K562 (cell line): ENCODE results near the gene PGM3. TPM values are rescaled to one million over a fixed set of nuclear protein-coding genes. Genes with fewer than 3 reads are reported as not detected.

Experiments used
- ATAC-seq: fragments of 200-7000 bp; cut with Tn5 transposase; 3 replicates; pipeline ENCODE4 v1.9.1; 2020; ENCODE audit warnings: moderate library complexity
- BruUV-seq: library from RNA; stranded (reverse); fragments of 400-500 nt; replicated peaks from 2 replicates; lab custom pipeline; 2021; lab: Mats Ljungman, UMichigan
- CTCF ChIA-PET: fragments of 300-600 bp; formaldehyde crosslinking; extraction: SDS; loops from one replicate; lab custom pipeline; 2021; ENCODE audit warnings: low intra/inter-chr PET ratio; lab: Yijun Ruan, JAX
- POLR2A ChIA-PET: fragments of 300-600, 350-650 bp; sonication (Branson Sonifier 250); formaldehyde crosslinking; extraction: SDS; loops from one replicate; lab custom pipeline; 2021; ENCODE audit warnings: antibody characterized with exemption, inconsistent platforms; lab: Yijun Ruan, JAX
- DNase-seq, 4 experiments: peaks; one replicate each; pipeline versions ENCODE4 v3.0.0 to v3.0.0-alpha.2; 2011 to 2018; ENCODE audit warnings: low spot score in 3 of 4, mixed read lengths in 3 of 4; ENCODE audit errors: extremely low read depth in 1 of 4
- FAIRE-seq: peaks from 2 replicates; lab custom pipeline; 2011; peaks lifted over from hg19 to GRCh38; lab: Jason Lieb, UNC
- H2AFZ ChIP-seq: 2 replicates; pipeline ENCODE4 v1.6.0; 2011; ENCODE audit warnings: low read depth, low read length, control low read depth, inconsistent platforms
- H3K27ac ChIP-seq: fragments of 200-600 bp; 3 replicates; pipeline ENCODE4 v1.8.0; 2011; ENCODE audit warnings: low read depth, mild to moderate bottlenecking, control low read depth, inconsistent platforms, low read length, moderate library complexity, mixed read lengths; ENCODE audit errors: extremely low read depth
- H3K27me3 ChIP-seq, 2 experiments: fragments of 300-600 bp in 1 of 2; 2 replicates in 1 of 2; 3 replicates in 1 of 2; pipeline versions ENCODE4 v1.6.0 to v1.8.0; 2011; ENCODE audit warnings: inconsistent platforms in 2 of 2, low read length in 2 of 2, mild to moderate bottlenecking in 1 of 2, mixed read lengths in 1 of 2, moderate library complexity in 1 of 2; ENCODE audit not compliant: control insufficient read depth in 2 of 2, insufficient read depth in 2 of 2
- H3K36me3 ChIP-seq: fragments of 300-600 bp; 3 replicates; pipeline ENCODE4 v1.8.0; 2011; ENCODE audit warnings: mild to moderate bottlenecking, low read length, inconsistent platforms; ENCODE audit not compliant: control insufficient read depth, insufficient read depth
- H3K4me1 ChIP-seq, 2 experiments: fragments of 200-600 bp in 1 of 2; replicated peaks in 1 of 2; 2 replicates in 1 of 2; 3 replicates in 1 of 2; pipeline versions ENCODE4 v1.5.1 to v1.8.0; 2011; ENCODE audit warnings: inconsistent platforms in 2 of 2, low read length in 2 of 2, mild to moderate bottlenecking in 1 of 2, mixed read lengths in 1 of 2, moderate library complexity in 1 of 2; ENCODE audit not compliant: control insufficient read depth in 2 of 2, insufficient read depth in 2 of 2
- H3K4me2 ChIP-seq: 2 replicates; pipeline ENCODE4 v1.6.1; 2011; ENCODE audit warnings: low read length, control low read depth, inconsistent platforms, mixed read lengths; ENCODE audit not compliant: insufficient read depth
- H3K4me3 ChIP-seq: fragments of 200-600 bp; sonication (generic), shearing (Covaris generic); 2 replicates; pipeline ENCODE4 v1.5.1; 2016; ENCODE audit warnings: control low read depth, inconsistent platforms
- H3K79me2 ChIP-seq: fragments of 200-600 bp; 3 replicates; pipeline ENCODE4 v1.8.0; 2011; ENCODE audit warnings: low read length, inconsistent platforms; ENCODE audit not compliant: control insufficient read depth, insufficient read depth
- H3K9ac ChIP-seq, 2 experiments: 2 replicates each; pipeline versions ENCODE4 v1.6.0 to v1.6.1; 2011; ENCODE audit warnings: low read depth in 2 of 2, low read length in 2 of 2, control low read depth in 1 of 2, inconsistent platforms in 1 of 2, mild to moderate bottlenecking in 1 of 2, mixed read lengths in 1 of 2; ENCODE audit not compliant: insufficient read depth in 1 of 2
- H3K9me1 ChIP-seq: one replicate; pipeline ENCODE4 v1.6.0; 2011; ENCODE audit warnings: inconsistent platforms, mild to moderate bottlenecking, low read length, moderate library complexity; ENCODE audit not compliant: control insufficient read depth, insufficient read depth
- H3K9me3 ChIP-seq: replicated peaks from 2 replicates; pipeline ENCODE4 v1.5.1; 2011; ENCODE audit warnings: low read depth, low read length, inconsistent platforms; ENCODE audit not compliant: control insufficient read depth, insufficient read depth
- H4K20me1 ChIP-seq: replicated peaks from 2 replicates; pipeline ENCODE4 v1.6.1; 2011; ENCODE audit warnings: low read length, inconsistent platforms, mixed read lengths; ENCODE audit not compliant: control insufficient read depth, insufficient read depth
- ARID1B ChIP-seq: fragments of 450-650 bp; IDR thresholded peaks from 2 replicates; pipeline ENCODE4 v1.6.1; 2016; ENCODE audit warnings: antibody characterized with exemption, mild to moderate bottlenecking, inconsistent platforms
- C11orf30 ChIP-seq: fragments of 450-650 bp; IDR thresholded peaks from 2 replicates; pipeline ENCODE4 v1.6.1; 2016; ENCODE audit warnings: low read depth, mild to moderate bottlenecking
- CBFA2T3 ChIP-seq: fragments of 450-650 bp; IDR thresholded peaks from 2 replicates; pipeline ENCODE4 v1.6.1; 2017
- CCNT2 ChIP-seq: IDR thresholded peaks from 2 replicates; pipeline ENCODE4 v1.6.1; 2011; ENCODE audit warnings: borderline replicate concordance, low read depth, mild to moderate bottlenecking, moderate library complexity, mixed read lengths, low read length; ENCODE audit not compliant: insufficient read length; ENCODE audit errors: extremely low read depth
- DPF2 ChIP-seq: fragments of 450-650 bp; IDR thresholded peaks from 2 replicates; pipeline ENCODE4 v1.6.1; 2016
- EP300 ChIP-seq: IDR thresholded peaks from 2 replicates; pipeline ENCODE4 v1.6.1; 2012; ENCODE audit warnings: low read length, improper control_type of control experiment
- FOSL1 ChIP-seq: fragments of 200-800 bp; sonication (Bioruptor generic); conservative IDR thresholded peaks from 2 replicates; pipeline ENCODE4 v1.6.1; 2016; ENCODE audit warnings: missing genetic modification characterization, missing compliant biosample characterization
- HMGN3 ChIP-seq: IDR thresholded peaks from 2 replicates; pipeline ENCODE4 v1.6.1; 2011; ENCODE audit warnings: borderline replicate concordance, low read depth, mild to moderate bottlenecking, mixed read lengths, low read length; ENCODE audit not compliant: insufficient read length; ENCODE audit errors: extremely low read depth
- JUND ChIP-seq, 2 experiments: IDR thresholded peaks; 2 replicates in 1 of 2; 3 replicates in 1 of 2; pipeline ENCODE4 v1.6.1; 2011; ENCODE audit warnings: borderline replicate concordance in 2 of 2, low read depth in 2 of 2, low read length in 2 of 2, improper control_type of control experiment in 1 of 2, missing biosample characterization in 1 of 2, missing genetic modification characterization in 1 of 2, missing genetic modification reagents in 1 of 2
- MAFF ChIP-seq: IDR thresholded peaks from 2 replicates; pipeline ENCODE4 v1.6.1; 2012; ENCODE audit warnings: low read length, improper control_type of control experiment
- MAFG ChIP-seq: fragments of 450-650 bp; conservative IDR thresholded peaks from 2 replicates; pipeline ENCODE4 v1.6.1; 2016; ENCODE audit warnings: missing genetic modification characterization, missing compliant biosample characterization
- MAFK ChIP-seq: IDR thresholded peaks from 2 replicates; pipeline ENCODE4 v1.6.1; 2011; ENCODE audit warnings: low read length, improper control_type of control experiment
- NCOR1 ChIP-seq: fragments of 450-650 bp; IDR thresholded peaks from 2 replicates; pipeline ENCODE4 v1.6.1; 2016; ENCODE audit warnings: mild to moderate bottlenecking, moderate library complexity
- TAL1 ChIP-seq: fragments of 450-650 bp; IDR thresholded peaks from 2 replicates; pipeline ENCODE4 v1.6.1; 2016; ENCODE audit warnings: mild to moderate bottlenecking
- TRIM28 ChIP-seq: fragments of 450-650 bp; IDR thresholded peaks from 2 replicates; pipeline ENCODE4 v1.6.1; 2017
- ZKSCAN3 ChIP-seq: fragments of 250-450 bp; sonication (Bioruptor Pico); IDR thresholded peaks from 2 replicates; pipeline ENCODE4 v1.4.0; 2020
- ZNF175 ChIP-seq: fragments of 200-800 bp; sonication (Bioruptor generic); IDR thresholded peaks from 2 replicates; pipeline ENCODE4 v1.6.1; 2016; ENCODE audit warnings: low read depth, mild to moderate bottlenecking, missing genetic modification characterization, missing compliant biosample characterization
- ZNF316 ChIP-seq: fragments of 450-650 bp; IDR thresholded peaks from 2 replicates; pipeline ENCODE4 v1.6.1; 2016
- WGBS: fragments of 100-300 bp; shearing (Covaris generic); methylation state at CpG from one replicate; pipeline ENCODE4 v1.1.6; 2016; ENCODE audit warnings: low coverage, mixed read lengths; ENCODE audit not compliant: insufficient coverage; ENCODE audit errors: missing lambda C conversion rate; 5-methylcytosine and 5-hydroxymethylcytosine counted together
- in situ Hi-C: fragments of 300-500 bp; cut with MboI; formaldehyde crosslinking; loops from 4 replicates; pipeline ENCODE4 v1.15.0; 2018; ENCODE audit warnings: inconsistent platforms, mixed read lengths
- intact Hi-C: fragments of 100-400 bp; cut with micrococcal nuclease; formaldehyde crosslinking; loops from 2 replicates; pipeline ENCODE4 v1.14.2; 2022
- polyA plus RNA-seq, 8 experiments: library from polyadenylated mRNA; depleted of rRNA in 4 of 8; stranded (reverse) in 5 of 8; unstranded in 3 of 8; fragments of >200 nt; fragmentation: Nextera tagmentation in 2 of 8; fragmentation: Illumina TruSeq in 1 of 8; extraction: Ambion mirVana in 2 of 8; extraction: Trizol in 1 of 8; gene quantifications; 2 replicates each; pipeline versions ENCODE4 v1.2.1 to v1.2.3, GENCODE V29; 2011 to 2014; ENCODE audit warnings: inconsistent platforms in 1 of 8, missing spikeins in 1 of 8
- total RNA-seq, 7 experiments: library from RNA; depleted of rRNA in 6 of 7; stranded (reverse); fragments of >200 nt in 6 of 7; fragmentation: Illumina TruSeq in 2 of 7; extraction: Trizol in 2 of 7; gene quantifications; 2 replicates each; pipeline versions ENCODE4 v1.2.1 to v1.2.3, GENCODE V29; 2011 to 2021; ENCODE audit warnings: low replicate concordance in 1 of 7
- TF ChIP-seq, protein P1 (sequence below): fragments of 450-650 bp; conservative IDR thresholded peaks from 2 replicates; pipeline ENCODE4 v1.6.1; 2016; ENCODE audit warnings: missing genetic modification characterization, low read depth, mild to moderate bottlenecking, control low read depth, missing compliant biosample characterization
- TF ChIP-seq, protein P2 (sequence below), 2 experiments: fragments of 450-650 bp in 1 of 2; sonication (generic) in 1 of 2; formaldehyde crosslinking in 1 of 2; IDR thresholded peaks in 1 of 2; conservative IDR thresholded peaks in 1 of 2; 2 replicates each; pipeline versions ENCODE4 v1.6.1 to v1.8.1; 2016 to 2023; ENCODE audit warnings: mild to moderate bottlenecking in 2 of 2, moderate library complexity in 2 of 2, inconsistent platforms in 1 of 2, missing genetic modification reagents in 1 of 2

The PGM3 gene
- total and polyA plus RNA-seq, 9 of the 15 experiments (the other 6 are each of a cell fraction or from before 2014, with no cell fraction given): 19.1 to 107 (median 50.5) TPM

DNA sequence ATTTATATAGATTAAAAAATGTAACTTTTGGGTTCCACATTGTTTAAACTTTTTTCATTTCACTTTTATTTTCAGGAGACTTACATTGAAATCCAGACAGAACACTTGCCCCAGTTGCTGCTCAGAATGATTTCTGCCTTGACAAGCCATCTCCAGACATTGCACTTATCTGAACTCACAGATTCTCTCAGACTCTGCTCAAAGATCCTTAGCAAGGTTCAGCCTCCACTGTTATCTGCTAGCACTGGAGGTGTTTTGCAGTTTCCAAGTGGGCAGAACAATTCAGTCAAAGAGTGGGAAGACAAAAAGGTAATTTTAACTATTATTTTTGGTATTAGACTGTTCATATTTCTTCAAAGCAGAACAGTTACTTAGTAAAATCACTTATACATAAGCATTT, 67.6 kb downstream of the PGM3 start (continued):
- TF ChIP-seq TAL1 (peak; percentile 80), CBFA2T3 (peak; percentile 90), NCOR1 (peak; percentile 75), ARID1B (peak; percentile 88), EP300 (peak; percentile 54; the same call in 1 of the 2 replicates), CCNT2 (peak; percentile 43)
- TF ChIP-seq, all 486 proteins: peak for 26

DNA sequence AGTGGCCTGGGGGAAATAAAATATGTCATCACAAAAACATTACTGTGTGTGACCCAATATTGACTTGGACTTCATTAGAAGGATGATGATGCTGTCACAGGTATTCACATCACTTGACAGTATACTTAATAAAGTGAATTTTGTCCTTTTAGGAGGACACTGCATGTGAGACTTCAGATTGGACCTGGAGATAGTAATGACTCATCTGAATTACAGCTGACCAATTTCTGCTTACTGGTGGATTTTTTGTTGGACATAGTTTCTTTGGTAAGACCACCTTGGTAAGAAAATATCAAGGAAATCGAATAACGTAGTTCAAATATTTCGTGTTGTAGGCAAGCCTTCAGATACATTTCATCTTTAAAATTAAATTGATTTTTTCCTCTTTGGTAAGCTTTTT, 68.5 kb downstream of the PGM3 start:
- H3K9me3 ChIP-seq: no peaks in the 10 kb centered on the region
- in situ Hi-C loops: no loop called here
- intact Hi-C loops: no loop called here
- H3K27me3 ChIP-seq: no peaks in the 10 kb centered on the region
- FAIRE-seq (no peak), ATAC-seq (no peak), DNase-seq (peak in 1 of 4 experiments; percentile 6)
- no peak overlapping the region for H3K4me3 ChIP-seq
- POLR2A ChIA-PET: no interaction called here
- peaks cover 13% of the 10 kb centered on the region; the same call in 2 of the 3 replicates for H3K36me3 ChIP-seq
- no peaks in the 10 kb centered on the region for H3K9me1 ChIP-seq
- peaks cover 5 to 6% of the 10 kb centered on the region in 2 experiments; a peak in 3 of 5 replicates for H3K4me1 ChIP-seq
- H3K4me2 ChIP-seq: no peak overlapping the region
- no peak overlapping the region for H3K27ac ChIP-seq
- no TSS peak for BruUV-seq
- 59% methylated on average over 3 of the region's 3 CpGs for WGBS
- CTCF ChIA-PET: no interaction called here
- H2AFZ ChIP-seq: no peak overlapping the region
- H3K9ac ChIP-seq: no peak overlapping the region
- H4K20me1 ChIP-seq: no peaks in the 10 kb centered on the region; the same call in 1 of the 2 replicates
- no peaks in the 10 kb centered on the region for H3K79me2 ChIP-seq
- TF ChIP-seq MAFF (peak; percentile 16; the same call in 1 of the 2 replicates), HMGN3 (no peak), ZNF175 (CRISPR knock-in tag) (no peak), ZKSCAN3 (CRISPR knock-in tag) (no peak), TRIM28 (no peak), FOSL1 (peak; percentile 72), ZNF316 (peak; percentile 87), JUND (IDR thresholded peaks at IDR 0.05; ENCODE audit: borderline replicate concordance, low read depth, low read length) (peak; percentile 62; the same call in 1 of the 2 replicates), JUND (tag; IDR thresholded peaks at IDR 0.05; ENCODE audit: borderline replicate concordance, low read depth, low read length) (peak; percentile 57; the same call in 2 of the 3 replicates), MAFK (peak; percentile 48; the same call in 1 of the 2 replicates), DPF2 (0 out of 2 replicates have a peak, but pooled peaks have one; percentile 37), MAFG (tag) (peak; percentile 77), C11orf30 (peak; percentile 78)
- TF ChIP-seq, protein P1, sequence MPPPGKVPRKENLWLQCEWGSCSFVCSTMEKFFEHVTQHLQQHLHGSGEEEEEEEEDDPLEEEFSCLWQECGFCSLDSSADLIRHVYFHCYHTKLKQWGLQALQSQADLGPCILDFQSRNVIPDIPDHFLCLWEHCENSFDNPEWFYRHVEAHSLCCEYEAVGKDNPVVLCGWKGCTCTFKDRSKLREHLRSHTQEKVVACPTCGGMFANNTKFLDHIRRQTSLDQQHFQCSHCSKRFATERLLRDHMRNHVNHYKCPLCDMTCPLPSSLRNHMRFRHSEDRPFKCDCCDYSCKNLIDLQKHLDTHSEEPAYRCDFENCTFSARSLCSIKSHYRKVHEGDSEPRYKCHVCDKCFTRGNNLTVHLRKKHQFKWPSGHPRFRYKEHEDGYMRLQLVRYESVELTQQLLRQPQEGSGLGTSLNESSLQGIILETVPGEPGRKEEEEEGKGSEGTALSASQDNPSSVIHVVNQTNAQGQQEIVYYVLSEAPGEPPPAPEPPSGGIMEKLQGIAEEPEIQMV (tag): no peak
- TF ChIP-seq, protein P2, sequence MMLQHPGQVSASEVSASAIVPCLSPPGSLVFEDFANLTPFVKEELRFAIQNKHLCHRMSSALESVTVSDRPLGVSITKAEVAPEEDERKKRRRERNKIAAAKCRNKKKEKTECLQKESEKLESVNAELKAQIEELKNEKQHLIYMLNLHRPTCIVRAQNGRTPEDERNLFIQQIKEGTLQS (IDR thresholded peaks at IDR 0.05): peak; percentile 65
- TF ChIP-seq, protein P2 (CRISPR knock-in tag; conservative IDR thresholded peaks at IDR 0.05): no peak
